DOHH2 (cell line): ENCODE data around the gene PHLPP1.

Source experiments
- EZH2phosphoT487 ChIP-seq: fragments of 200-600 bp; sonication (generic); IDR thresholded peaks from 2 replicates; pipeline ENCODE4 v1.6.1; 2017; ENCODE audit warnings: borderline replicate concordance, mild to moderate bottlenecking, antibody characterized with exemption, low read length, moderate library complexity, mixed read lengths
- TF ChIP-seq, protein P1 (sequence below): fragments of 200-600 bp; sonication (generic); IDR thresholded peaks from one replicate; pipeline ENCODE4 v1.5.1; 2014; ENCODE audit warnings: antibody characterized with exemption, mild to moderate bottlenecking, low read depth, low read length; ENCODE audit not compliant: poor library complexity, severe bottlenecking

DNA sequence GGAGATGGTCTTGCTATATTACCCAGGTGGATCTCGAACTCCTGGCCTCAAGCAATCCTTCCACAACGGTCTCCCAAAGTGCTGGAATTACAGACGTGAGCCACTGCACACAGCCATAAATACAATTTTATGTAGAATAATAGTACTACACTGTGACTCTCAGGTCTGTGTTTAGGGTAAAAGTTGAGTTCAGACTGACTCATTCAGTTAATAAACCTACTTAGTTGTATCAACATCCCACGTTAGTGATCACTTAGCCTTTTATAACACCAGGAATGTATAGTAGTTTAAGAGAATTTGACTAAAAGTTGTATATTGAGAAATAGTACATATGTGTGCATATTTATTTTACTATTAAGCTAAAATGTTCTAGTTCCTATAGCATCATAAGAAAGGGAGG lies 237.5 kb downstream of the PHLPP1 start:
- TF ChIP-seq, protein P1, sequence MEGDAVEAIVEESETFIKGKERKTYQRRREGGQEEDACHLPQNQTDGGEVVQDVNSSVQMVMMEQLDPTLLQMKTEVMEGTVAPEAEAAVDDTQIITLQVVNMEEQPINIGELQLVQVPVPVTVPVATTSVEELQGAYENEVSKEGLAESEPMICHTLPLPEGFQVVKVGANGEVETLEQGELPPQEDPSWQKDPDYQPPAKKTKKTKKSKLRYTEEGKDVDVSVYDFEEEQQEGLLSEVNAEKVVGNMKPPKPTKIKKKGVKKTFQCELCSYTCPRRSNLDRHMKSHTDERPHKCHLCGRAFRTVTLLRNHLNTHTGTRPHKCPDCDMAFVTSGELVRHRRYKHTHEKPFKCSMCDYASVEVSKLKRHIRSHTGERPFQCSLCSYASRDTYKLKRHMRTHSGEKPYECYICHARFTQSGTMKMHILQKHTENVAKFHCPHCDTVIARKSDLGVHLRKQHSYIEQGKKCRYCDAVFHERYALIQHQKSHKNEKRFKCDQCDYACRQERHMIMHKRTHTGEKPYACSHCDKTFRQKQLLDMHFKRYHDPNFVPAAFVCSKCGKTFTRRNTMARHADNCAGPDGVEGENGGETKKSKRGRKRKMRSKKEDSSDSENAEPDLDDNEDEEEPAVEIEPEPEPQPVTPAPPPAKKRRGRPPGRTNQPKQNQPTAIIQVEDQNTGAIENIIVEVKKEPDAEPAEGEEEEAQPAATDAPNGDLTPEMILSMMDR = no peak
- TF ChIP-seq EZH2phosphoT487 = no peak
